Ishikawa (cell line): ENCODE measurements around the gene PCDHGA2.

Experiments
- CEBPB ChIP-seq: IDR thresholded peaks from 2 replicates; pipeline ENCODE4 v1.6.1; 2012
- CREB1 ChIP-seq: IDR thresholded peaks from 2 replicates; pipeline ENCODE4 v1.6.1; 2012; ENCODE audit warnings: low read depth
- EGR1 ChIP-seq: IDR thresholded peaks from 2 replicates; pipeline ENCODE4 v1.6.1; 2012
- NFIC ChIP-seq: IDR thresholded peaks from 2 replicates; pipeline ENCODE4 v1.6.1; 2012
- RAD21 ChIP-seq: IDR thresholded peaks from 2 replicates; pipeline ENCODE4 v1.6.1; 2012; ENCODE audit warnings: low read depth
- YY1 ChIP-seq: IDR thresholded peaks from 2 replicates; pipeline ENCODE4 v1.6.1; 2012; ENCODE audit warnings: low read depth

GRCh38 chr5:141343242-141343952 is 4.8 kb downstream of the PCDHGA2 start, which contains the start of gene PCDHGA3:
- TF ChIP-seq YY1 (no peak), CREB1 (no peak), RAD21 (no peak), NFIC (no peak), CEBPB (no peak), EGR1 (no peak)
